ENCODE results near the gene ABLIM1. TPM values are rescaled to one million over a fixed set of nuclear protein-coding genes. Genes with fewer than 3 reads are reported as not detected.
A peak's percentile ranks its signal among the peaks of the same experiment; 100 is the strongest.

Gene ABLIM1
- total and polyA plus RNA-seq, 2 of the 13 experiments (the other 11 are each of a cell fraction or from before 2014, with no cell fraction given), result 59.4 to 92.7 TPM

- TF ChIP-seq ZNF101 (CRISPR knock-in tag; IDR thresholded peaks at IDR 0.05; ENCODE audit: borderline replicate concordance, low read depth) (no peak), MNT (IDR thresholded peaks at IDR 0.05) (no peak), CBFB (CRISPR knock-in tag; IDR thresholded peaks at IDR 0.05) (no peak), MAFG (CRISPR knock-in tag; IDR thresholded peaks at IDR 0.05) (no peak), ZNF747 (CRISPR knock-in tag; IDR thresholded peaks at IDR 0.05; ENCODE audit: borderline replicate concordance) (peak; percentile 23; the same call in 1 of the 2 replicates), ZEB1 (IDR thresholded peaks at IDR 0.05; ENCODE audit: insufficient replicate concordance, low read depth) (peak; percentile 58), SOX5 (CRISPR knock-in tag; IDR thresholded peaks at IDR 0.05; ENCODE audit: borderline replicate concordance) (peak; percentile 99), PITX1 (CRISPR knock-in tag; IDR thresholded peaks at IDR 0.05) (peak; percentile 96), HOXA3 (CRISPR knock-in tag; IDR thresholded peaks at IDR 0.05) (peak; percentile 70), NFE2 (CRISPR knock-in tag; IDR thresholded peaks at IDR 0.05) (no peak), CBX2 (IDR thresholded peaks at IDR 0.05; ENCODE audit: low read depth, low read length) (no peak), CBX2 (CRISPR knock-in tag; IDR thresholded peaks at IDR 0.05; ENCODE audit: low read depth) (peak; percentile 68; the same call in 1 of the 2 replicates), SPEN (CRISPR knock-in tag; IDR thresholded peaks at IDR 0.05; ENCODE audit: low read depth) (peak; percentile 18; the same call in 1 of the 2 replicates), GRHL1 (CRISPR knock-in tag; conservative IDR thresholded peaks at IDR 0.05) (no peak), ZFX (CRISPR knock-in tag; IDR thresholded peaks at IDR 0.05; ENCODE audit: low read depth) (peak; percentile 47), ZNF672 (CRISPR knock-in tag; IDR thresholded peaks at IDR 0.05) (no peak), RFXANK (CRISPR knock-in tag; IDR thresholded peaks at IDR 0.05) (no peak), RNF219 (CRISPR knock-in tag; IDR thresholded peaks at IDR 0.05) (no peak), ZNF121 (CRISPR knock-in tag; IDR thresholded peaks at IDR 0.05) (no peak), CREBL2 (CRISPR knock-in tag; IDR thresholded peaks at IDR 0.05; ENCODE audit: borderline replicate concordance) (no peak), PLRG1 (conservative IDR thresholded peaks at IDR 0.05) (no peak), ZNF235 (CRISPR knock-in tag; IDR thresholded peaks at IDR 0.05; ENCODE audit: borderline replicate concordance) (no peak), EED (CRISPR knock-in tag; IDR thresholded peaks at IDR 0.05) (no peak), ZNF589 (CRISPR knock-in tag; conservative IDR thresholded peaks at IDR 0.05) (no peak), ETS1 (CRISPR knock-in tag; IDR thresholded peaks at IDR 0.05) (no peak)
These were observed 168.4 kb downstream of the ABLIM1 start (continued) for GRCh38 chr10:114489521-114490310.

Measured in HepG2 (cell line).